ENCODE results near the gene TGFBR2.
"Not testable (repeated sequence)": the region's sequence is repeated elsewhere in the genome, so short reads cannot be mapped to it uniquely, and the experiment has no call there.

- not testable (repeated sequence) for TF ChIP-seq CTCF (IDR thresholded peaks at IDR 0.05; ENCODE audit: insufficient read depth, low read length, poor library complexity, severe bottlenecking); EZH2phosphoT487 (conservative IDR thresholded peaks at IDR 0.05; ENCODE audit: low read length)
Observed at GRCh38 chr3:30624480-30624879, 18.1 kb downstream of the TGFBR2 start.

All from SU-DHL-6 (cell line).